Left ventricle myocardium inferior (tissue), 1 donor: Measurements from ENCODE around the gene FOXN3. TPM values are rescaled to one million over a fixed set of nuclear protein-coding genes. Genes with fewer than 3 reads are reported as not detected.

Experiments
- DNase-seq: peaks from one replicate; pipeline ENCODE4 v3.0.0-alpha.2; 2020
- H3K27ac ChIP-seq: fragments of 200-600 bp; replicated peaks from 2 replicates; pipeline ENCODE4 v1.8.0; 2021
- H3K27me3 ChIP-seq: fragments of 200-600 bp; 2 replicates; pipeline ENCODE4 v1.8.0; 2021; ENCODE audit warnings: low read depth
- H3K36me3 ChIP-seq: fragments of 200-600 bp; 2 replicates; pipeline ENCODE4 v1.8.0; 2021
- H3K4me1 ChIP-seq: fragments of 200-600 bp; 2 replicates; pipeline ENCODE4 v1.8.0; 2021
- H3K4me3 ChIP-seq: fragments of 200-600 bp; 2 replicates; pipeline ENCODE4 v1.8.0; 2021; ENCODE audit warnings: mild to moderate bottlenecking, moderate library complexity
- H3K9me3 ChIP-seq: fragments of 200-600 bp; replicated peaks from 2 replicates; pipeline ENCODE4 v1.8.0; 2021
- intact Hi-C: fragments of 100-400 bp; cut with micrococcal nuclease; formaldehyde crosslinking; loops from one replicate; pipeline ENCODE4 v1.11.0; 2022
- total RNA-seq: library from RNA; stranded (reverse); fragmentation: NEBNext Ultra II Directional; extraction: Animal tissue kit (Norgen Biotek cat#: 25700); gene quantifications from one replicate; pipeline ENCODE4 v1.2.1, GENCODE V29; 2021
- TF ChIP-seq, protein P1 (sequence below): fragments of 200-600 bp; IDR thresholded peaks from 2 replicates; pipeline ENCODE4 v1.8.0; 2021; ENCODE audit warnings: antibody characterized with exemption, mild to moderate bottlenecking, borderline replicate concordance
- donor health status: DM: no; HTN: yes; CAD: no; lungs with severe emphysema.

The FOXN3 gene
- total RNA-seq, 1 donor from 2014 or later, result 120 TPM

DNA sequence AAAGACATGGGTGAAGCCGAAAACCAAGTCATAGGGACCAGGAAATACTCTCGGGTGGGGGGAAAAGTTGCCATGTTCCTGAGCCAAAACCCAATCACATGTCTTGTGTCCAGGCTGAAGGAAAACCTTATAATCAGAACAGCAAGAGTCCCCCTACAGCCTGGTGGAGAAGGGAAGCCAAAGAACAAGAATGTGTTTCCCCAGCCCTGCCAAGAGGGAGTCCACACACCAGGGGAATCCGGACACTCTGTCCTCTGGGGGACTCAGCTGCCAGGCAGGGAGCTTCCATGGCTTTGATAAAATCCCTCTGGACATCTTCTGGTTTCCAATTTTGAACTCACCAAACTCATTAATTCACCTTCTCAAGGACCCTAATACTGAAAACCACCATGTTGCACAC is 273.0 kb downstream of the FOXN3 start:
- TF ChIP-seq, protein P1, sequence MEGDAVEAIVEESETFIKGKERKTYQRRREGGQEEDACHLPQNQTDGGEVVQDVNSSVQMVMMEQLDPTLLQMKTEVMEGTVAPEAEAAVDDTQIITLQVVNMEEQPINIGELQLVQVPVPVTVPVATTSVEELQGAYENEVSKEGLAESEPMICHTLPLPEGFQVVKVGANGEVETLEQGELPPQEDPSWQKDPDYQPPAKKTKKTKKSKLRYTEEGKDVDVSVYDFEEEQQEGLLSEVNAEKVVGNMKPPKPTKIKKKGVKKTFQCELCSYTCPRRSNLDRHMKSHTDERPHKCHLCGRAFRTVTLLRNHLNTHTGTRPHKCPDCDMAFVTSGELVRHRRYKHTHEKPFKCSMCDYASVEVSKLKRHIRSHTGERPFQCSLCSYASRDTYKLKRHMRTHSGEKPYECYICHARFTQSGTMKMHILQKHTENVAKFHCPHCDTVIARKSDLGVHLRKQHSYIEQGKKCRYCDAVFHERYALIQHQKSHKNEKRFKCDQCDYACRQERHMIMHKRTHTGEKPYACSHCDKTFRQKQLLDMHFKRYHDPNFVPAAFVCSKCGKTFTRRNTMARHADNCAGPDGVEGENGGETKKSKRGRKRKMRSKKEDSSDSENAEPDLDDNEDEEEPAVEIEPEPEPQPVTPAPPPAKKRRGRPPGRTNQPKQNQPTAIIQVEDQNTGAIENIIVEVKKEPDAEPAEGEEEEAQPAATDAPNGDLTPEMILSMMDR, result no peak
- H3K27me3 ChIP-seq, result no peaks in the 10 kb centered on the region
- no peak for DNase-seq

DNA sequence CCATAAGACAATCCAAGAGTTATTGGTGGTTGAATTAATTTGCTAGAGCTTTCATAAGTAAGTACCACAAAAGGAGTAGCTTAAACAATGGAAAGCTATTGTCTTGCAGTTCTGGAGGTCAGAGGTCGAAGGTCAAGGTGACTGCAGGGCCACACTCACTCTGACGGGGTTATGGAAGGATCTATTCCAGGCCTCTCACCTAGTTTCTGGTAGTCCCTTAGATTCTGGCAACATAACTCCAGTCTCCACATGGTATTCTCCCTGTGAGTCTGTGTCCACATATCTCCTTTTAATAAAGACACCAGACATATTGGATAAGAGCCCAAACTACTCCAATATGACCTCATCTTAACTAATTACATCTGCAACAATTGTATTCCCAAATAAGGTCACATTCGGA is 273.4 kb downstream of the FOXN3 start:
- peaks cover 4% of the 10 kb centered on the region for H3K4me1 ChIP-seq
- no peak overlapping the region for H3K27ac ChIP-seq
- H3K36me3 ChIP-seq, result no peaks in the 10 kb centered on the region
- no peaks in the 10 kb centered on the region for H3K27me3 ChIP-seq
- intact Hi-C loops, result no loop called here
- H3K9me3 ChIP-seq, result no peaks in the 10 kb centered on the region
- TF ChIP-seq, protein P1, result no peak
- H3K4me3 ChIP-seq, result no peak overlapping the region
- DNase-seq, result no peak

More for the DNA sequence above, 273.0 kb downstream of the FOXN3 start:
- Histone ChIP-seq H3K9me3 (no peaks in the 10 kb centered on the region), H3K4me1 (peaks cover 4% of the 10 kb centered on the region), H3K36me3 (no peaks in the 10 kb centered on the region), H3K4me3 (no peak overlapping the region), H3K27ac (no peak overlapping the region)
- intact Hi-C loops, result no loop called here

DNA sequence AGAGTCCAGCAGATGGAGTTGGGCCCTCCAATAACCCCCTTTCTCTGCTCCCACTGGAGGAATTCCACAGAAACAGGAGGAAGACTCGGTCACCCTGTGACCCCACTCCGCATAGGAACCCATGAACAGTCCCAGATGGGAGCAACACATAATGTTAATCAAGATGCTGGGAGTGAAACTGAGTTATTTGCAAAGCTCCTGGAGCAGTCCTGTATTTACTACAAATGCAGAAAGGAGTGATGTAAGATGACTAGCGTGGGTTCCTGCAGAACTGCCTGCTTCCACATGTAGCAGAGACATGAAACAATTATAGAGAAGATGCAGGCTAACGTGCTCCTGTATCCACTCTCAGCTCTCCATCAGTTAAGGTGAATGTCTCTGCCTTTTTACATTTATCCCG is 274.7 kb downstream of the FOXN3 start:
- H3K36me3 ChIP-seq, result no peaks in the 10 kb centered on the region
- no peak for DNase-seq
- peaks cover 2% of the 10 kb centered on the region for H3K9me3 ChIP-seq
- H3K4me3 ChIP-seq, result no peak overlapping the region
- H3K27me3 ChIP-seq, result no peaks in the 10 kb centered on the region
- H3K27ac ChIP-seq, result no peak overlapping the region
- intact Hi-C loops, result no loop called here
- TF ChIP-seq, protein P1, result no peak
- peaks cover 4% of the 10 kb centered on the region for H3K4me1 ChIP-seq

DNA sequence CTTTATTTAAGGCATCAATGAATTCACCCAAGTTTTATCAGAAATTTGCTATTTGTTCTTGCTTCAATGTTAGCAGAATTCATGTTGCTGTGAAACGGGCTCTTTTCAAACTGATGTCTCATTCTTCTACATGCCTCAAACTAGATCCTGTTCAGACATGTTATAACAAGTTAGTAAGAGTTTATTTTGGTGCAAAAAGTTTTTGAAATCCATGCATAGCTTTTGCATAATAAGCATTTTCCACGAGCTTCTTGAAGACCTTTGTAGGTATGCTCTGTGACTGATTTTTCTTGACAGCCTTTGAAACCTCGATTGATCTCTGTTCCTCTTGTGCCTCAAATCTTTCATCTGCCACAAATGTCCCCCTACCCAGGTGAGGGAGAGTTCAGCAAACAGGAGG is 275.2 kb downstream of the FOXN3 start:
- H3K9me3 ChIP-seq, result peaks cover 7% of the 10 kb centered on the region
- H3K27ac ChIP-seq, result no peak overlapping the region
- TF ChIP-seq, protein P1, result no peak
- no peak for DNase-seq
- H3K4me3 ChIP-seq, result no peak overlapping the region
- no peaks in the 10 kb centered on the region for H3K36me3 ChIP-seq
- no peaks in the 10 kb centered on the region for H3K27me3 ChIP-seq
- H3K4me1 ChIP-seq, result peaks cover 4% of the 10 kb centered on the region
- intact Hi-C loops, result no loop called here

DNA sequence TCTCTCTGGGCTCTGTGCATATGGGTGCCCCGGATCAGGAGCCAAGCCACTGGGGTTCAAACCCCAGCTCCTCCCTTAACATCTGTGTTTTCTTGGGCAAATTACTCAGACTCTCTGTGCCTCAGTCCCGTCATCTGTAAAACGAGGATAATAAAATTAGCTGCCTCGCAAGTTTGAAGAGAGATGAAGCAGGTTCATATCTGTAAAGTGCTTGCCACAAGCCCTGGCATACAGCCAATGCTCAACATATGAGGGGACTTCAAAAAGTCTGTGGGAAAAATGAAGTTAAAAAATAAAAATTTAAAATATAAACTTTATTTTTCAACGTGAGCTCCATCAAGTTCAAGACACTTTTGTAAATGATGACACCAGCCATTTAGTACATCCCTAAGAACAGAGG is 276.7 kb downstream of the FOXN3 start:
- Histone ChIP-seq H3K27me3 (no peaks in the 10 kb centered on the region), H3K27ac (no peak overlapping the region), H3K4me1 (peaks cover 4% of the 10 kb centered on the region), H3K36me3 (no peaks in the 10 kb centered on the region), H3K4me3 (no peak overlapping the region), H3K9me3 (peaks cover 22% of the 10 kb centered on the region)
- intact Hi-C loops, result no loop called here
- TF ChIP-seq, protein P1, result no peak
- DNase-seq, result no peak
